ENCODE measurements around the gene ZNF574. TPM values are rescaled to one million over a fixed set of nuclear protein-coding genes. Genes with fewer than 3 reads are reported as not detected.

ZNF574 gene, protein sequence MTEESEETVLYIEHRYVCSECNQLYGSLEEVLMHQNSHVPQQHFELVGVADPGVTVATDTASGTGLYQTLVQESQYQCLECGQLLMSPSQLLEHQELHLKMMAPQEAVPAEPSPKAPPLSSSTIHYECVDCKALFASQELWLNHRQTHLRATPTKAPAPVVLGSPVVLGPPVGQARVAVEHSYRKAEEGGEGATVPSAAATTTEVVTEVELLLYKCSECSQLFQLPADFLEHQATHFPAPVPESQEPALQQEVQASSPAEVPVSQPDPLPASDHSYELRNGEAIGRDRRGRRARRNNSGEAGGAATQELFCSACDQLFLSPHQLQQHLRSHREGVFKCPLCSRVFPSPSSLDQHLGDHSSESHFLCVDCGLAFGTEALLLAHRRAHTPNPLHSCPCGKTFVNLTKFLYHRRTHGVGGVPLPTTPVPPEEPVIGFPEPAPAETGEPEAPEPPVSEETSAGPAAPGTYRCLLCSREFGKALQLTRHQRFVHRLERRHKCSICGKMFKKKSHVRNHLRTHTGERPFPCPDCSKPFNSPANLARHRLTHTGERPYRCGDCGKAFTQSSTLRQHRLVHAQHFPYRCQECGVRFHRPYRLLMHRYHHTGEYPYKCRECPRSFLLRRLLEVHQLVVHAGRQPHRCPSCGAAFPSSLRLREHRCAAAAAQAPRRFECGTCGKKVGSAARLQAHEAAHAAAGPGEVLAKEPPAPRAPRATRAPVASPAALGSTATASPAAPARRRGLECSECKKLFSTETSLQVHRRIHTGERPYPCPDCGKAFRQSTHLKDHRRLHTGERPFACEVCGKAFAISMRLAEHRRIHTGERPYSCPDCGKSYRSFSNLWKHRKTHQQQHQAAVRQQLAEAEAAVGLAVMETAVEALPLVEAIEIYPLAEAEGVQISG
- total RNA-seq (10 to 100 TPM in 1 of 2 donors, 1 to 10 TPM in 1; 9.4 to 11.2 TPM), polyA plus RNA-seq (ENCODE audit: insufficient read length in 6 of 6) (10 to 100 TPM; 10.6 to 15.4 (median 13.5) TPM)
- long read RNA-seq, donor 1, transcript ZNF574-202 (2 exons, 2,940 nt) = major isoform, 21 of 21 reads
- long read RNA-seq, donor 1, partial matches to known transcripts = 0 of 21 reads
- long read RNA-seq, donor 1, other reads (novel, unspliced or antisense) = 0 of 21 reads
- long read RNA-seq, donor 2, transcript ZNF574-202 (2 exons, 2,940 nt) = major isoform, 16 of 27 reads
- long read RNA-seq, donor 2, partial matches to known transcripts = 11 of 27 reads
- long read RNA-seq, donor 2, other reads (novel, unspliced or antisense) = 0 of 27 reads
- long read RNA-seq, donor 3, transcript ZNF574-202 (2 exons, 2,940 nt) = major isoform, 9 of 14 reads
- long read RNA-seq, donor 3, partial matches to known transcripts = 5 of 14 reads
- long read RNA-seq, donor 3, other reads (novel, unspliced or antisense) = 0 of 14 reads
- long read RNA-seq, donor 4 = 0 reads
- long read RNA-seq, donor 5, transcript ZNF574-202 (2 exons, 2,940 nt) = major isoform, 14 of 14 reads
- long read RNA-seq, donor 5, partial matches to known transcripts = 0 of 14 reads
- long read RNA-seq, donor 5, other reads (novel, unspliced or antisense) = 0 of 14 reads
- long read RNA-seq, donor 6, transcript ZNF574-202 (2 exons, 2,940 nt) = major isoform, 6 of 6 reads
- long read RNA-seq, donor 6, partial matches to known transcripts = 0 of 6 reads
- long read RNA-seq, donor 6, other reads (novel, unspliced or antisense) = 0 of 6 reads
- long read RNA-seq, donor 7, partial matches to known transcripts = 0 of 4 reads
- long read RNA-seq, donor 7, other reads (novel, unspliced or antisense) = 0 of 4 reads
- long read RNA-seq, donor 8, transcript ZNF574-202 (2 exons, 2,940 nt) = major isoform, 18 of 18 reads
- long read RNA-seq, donor 8, partial matches to known transcripts = 0 of 18 reads
- long read RNA-seq, donor 8, other reads (novel, unspliced or antisense) = 0 of 18 reads
- long read RNA-seq, donor 9 = 0 reads
- long read RNA-seq, donor 10, partial matches to known transcripts = 0 of 2 reads
- long read RNA-seq, donor 10, other reads (novel, unspliced or antisense) = 1 of 2 reads
- long read RNA-seq, donor 11 = 0 reads
- long read RNA-seq, donor 12, transcript ZNF574-202 (2 exons, 2,940 nt) = major isoform, 9 of 9 reads
- long read RNA-seq, donor 12, partial matches to known transcripts = 0 of 9 reads
- long read RNA-seq, donor 12, other reads (novel, unspliced or antisense) = 0 of 9 reads

- intact Hi-C loops (cut with DNase I) = no loop called here
- Histone ChIP-seq H3K27me3 (no peaks in the 10 kb centered on the region), H3K36me3 (peaks cover 0 to 28% of the 10 kb centered on the region in 2 donors), H3K27ac (peak within 1 kb of the TSS; percentile 95 to 97), H3K4me1 (peaks cover 12 to 25% of the 10 kb centered on the region in 2 donors), H3K4me3 (peak within 1 kb of the TSS; percentile 73 to 81), H3K9me3 (no peaks in the 10 kb centered on the region)
- no peak for TF ChIP-seq CTCF (IDR thresholded peaks at IDR 0.05)
- ATAC-seq (peak; percentile 98), DNase-seq (peak; percentile 98 to 99 (median 99))
Observed at GRCh38 chr19:42075616-42076379, at the start of gene ZNF574. TSS of gene ZNF574 (plus strand) at chr19:42076166. CDS start at chr19:42078607, 2,441 bp downstream.

DNA sequence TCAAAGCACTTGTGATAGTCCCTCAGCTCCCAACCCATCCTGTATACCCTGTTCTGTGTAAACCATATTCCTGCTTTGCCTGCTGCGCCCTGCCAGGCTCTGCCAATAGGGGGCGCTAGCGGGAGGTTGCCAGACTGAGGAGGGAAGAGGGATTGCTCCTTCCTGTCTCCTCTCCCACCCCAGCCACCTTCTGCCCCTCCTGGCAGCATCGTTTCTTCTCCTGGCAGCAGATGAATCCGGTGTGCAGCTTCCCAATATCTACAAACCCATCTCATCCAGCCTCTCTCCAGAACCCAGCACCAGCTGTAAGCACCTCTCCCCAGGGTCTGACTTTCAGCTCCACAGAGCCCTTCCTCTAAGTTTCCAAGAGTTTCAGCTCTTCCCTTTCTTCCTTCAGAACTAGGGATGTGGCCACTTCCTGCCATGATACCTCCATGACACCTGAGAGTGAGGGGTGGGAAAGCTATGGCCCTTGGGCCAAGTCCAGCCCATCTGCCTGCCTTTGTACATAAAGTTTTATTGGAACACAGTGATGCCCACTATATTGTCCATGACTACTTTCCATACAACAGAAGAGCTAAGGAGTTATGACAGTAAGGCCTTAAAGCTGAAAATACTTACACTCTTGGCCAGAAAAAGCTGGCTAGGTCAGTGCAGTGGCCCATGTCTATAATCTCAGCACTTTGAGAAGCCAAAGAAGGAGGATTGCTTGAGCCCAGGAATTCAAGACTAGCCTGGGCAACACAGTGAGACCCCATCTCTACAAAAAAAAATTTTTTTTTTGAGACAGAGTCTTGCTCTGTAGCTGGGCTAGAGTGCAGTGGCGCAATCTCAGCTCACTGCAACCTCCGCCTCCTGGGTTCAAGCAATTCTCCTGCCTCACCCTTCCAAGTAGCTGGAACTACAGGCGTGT lies 47.4 kb upstream of the ZNF574 start:
- TF ChIP-seq CTCF (IDR thresholded peaks at IDR 0.05) = peak in 1 of 2 donors; percentile 16
- no peak for ATAC-seq
- DNase-seq = no peak
- Histone ChIP-seq H3K36me3 (no peaks in the 10 kb centered on the region), H3K4me1 (peaks cover 0 to 9% of the 10 kb centered on the region in 2 donors), H3K27ac (no peak overlapping the region), H3K9me3 (no peaks in the 10 kb centered on the region), H3K4me3 (no peak overlapping the region), H3K27me3 (peaks cover 0 to 9% of the 10 kb centered on the region in 2 donors)
- intact Hi-C loops (cut with DNase I) = no loop called here

DNA sequence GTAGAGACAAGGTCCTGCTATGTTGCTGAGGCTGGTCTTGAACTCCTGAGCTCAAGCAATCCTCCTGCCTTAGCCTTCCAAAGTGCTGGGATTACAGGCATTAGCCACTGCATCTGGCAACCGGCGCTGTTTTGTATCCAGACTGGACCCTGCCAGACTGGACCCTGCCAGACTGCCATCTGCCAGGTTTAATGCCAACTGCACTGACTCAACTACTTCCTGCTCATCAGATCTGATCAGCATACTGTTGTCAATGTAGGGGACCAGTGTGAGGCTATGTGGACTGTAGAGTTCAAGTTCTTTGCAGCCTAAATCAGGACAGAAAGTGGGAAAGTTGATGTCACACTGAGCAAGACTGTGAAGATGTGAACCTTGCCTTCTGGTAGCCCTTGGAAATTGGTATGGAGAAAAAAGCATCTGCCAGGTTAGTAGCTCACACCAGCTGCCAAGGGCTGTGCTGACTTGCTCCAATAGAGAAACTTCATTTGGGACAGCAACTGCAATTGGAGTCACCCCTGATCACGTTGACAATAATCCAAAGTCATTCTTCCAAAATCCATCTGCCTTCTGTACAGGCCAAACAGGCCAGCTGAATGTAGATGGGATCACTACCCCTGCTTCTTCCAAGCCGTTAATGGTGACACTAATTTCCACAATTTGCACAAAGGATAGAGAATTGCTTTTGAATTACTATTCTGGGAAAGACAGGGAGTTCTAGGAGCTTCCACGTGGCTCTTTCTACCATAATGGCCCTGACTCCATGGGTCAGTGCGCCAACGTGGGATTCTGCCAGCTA lies 45.1 kb upstream of the ZNF574 start:
- no peak for ATAC-seq
- Histone ChIP-seq H3K27ac (no peak overlapping the region), H3K4me3 (no peak overlapping the region), H3K9me3 (no peaks in the 10 kb centered on the region), H3K27me3 (peaks cover 0 to 12% of the 10 kb centered on the region in 2 donors), H3K36me3 (no peaks in the 10 kb centered on the region), H3K4me1 (peaks cover 0 to 5% of the 10 kb centered on the region in 2 donors)
- no peak for TF ChIP-seq CTCF (IDR thresholded peaks at IDR 0.05)
- peak in 1 of 4 donors; percentile 24 for DNase-seq
- intact Hi-C loops (cut with DNase I) = no loop called here
